HG02763 (cell line): ENCODE results near the gene SCLT1.
"Not testable (repeated sequence)": the region's sequence is repeated elsewhere in the genome, so short reads cannot be mapped to it uniquely, and the experiment has no call there.

Experiments used
- ATAC-seq: cut with Tn5 transposase; IDR thresholded peaks from one replicate; pipeline ENCODE4 v1.9.1; 2021; ENCODE audit warnings: mild to moderate bottlenecking, moderate library complexity; ENCODE audit not compliant: unreplicated experiment

SCLT1 gene

GRCh38 chr4:129077326-129077725 is 16.0 kb downstream of the SCLT1 start:
- no peak for ATAC-seq

GRCh38 chr4:129069537-129069936 is 23.8 kb downstream of the SCLT1 start:
- not testable (repeated sequence) for ATAC-seq

GRCh38 chr4:129064717-129065116 is 28.6 kb downstream of the SCLT1 start:
- ATAC-seq = no peak

GRCh38 chr4:129063640-129064039 is 29.7 kb downstream of the SCLT1 start:
- ATAC-seq = no peak

GRCh38 chr4:129062580-129062979 is 30.8 kb downstream of the SCLT1 start:
- ATAC-seq = no peak

- no peak for ATAC-seq
Observed at GRCh38 chr4:129059028-129059427, 34.3 kb downstream of the SCLT1 start.

- no peak for ATAC-seq
Observed at GRCh38 chr4:129046055-129046959, 47.0 kb downstream of the SCLT1 start.

- ATAC-seq = no peak
Observed at GRCh38 chr4:129043523-129043922, 49.8 kb downstream of the SCLT1 start.

- no peak for ATAC-seq
Observed at GRCh38 chr4:129040471-129040870, 52.9 kb downstream of the SCLT1 start.

GRCh38 chr4:129037093-129037492 is 56.2 kb downstream of the SCLT1 start:
- ATAC-seq = no peak

- ATAC-seq = no peak
Observed at GRCh38 chr4:129014566-129015509, 78.5 kb downstream of the SCLT1 start.

GRCh38 chr4:129008096-129008495 is 85.2 kb downstream of the SCLT1 start:
- no peak for ATAC-seq

- no peak for ATAC-seq
Observed at GRCh38 chr4:128986908-128987307, 106.4 kb downstream of the SCLT1 start.

GRCh38 chr4:128986019-128986418 is 107.3 kb downstream of the SCLT1 start:
- no peak for ATAC-seq

GRCh38 chr4:128983771-128984485 is 109.4 kb downstream of the SCLT1 start:
- no peak for ATAC-seq

GRCh38 chr4:128981377-128981776 is 112.0 kb downstream of the SCLT1 start:
- no peak for ATAC-seq

- no peak for ATAC-seq
Observed at GRCh38 chr4:128980816-128981326, 112.5 kb downstream of the SCLT1 start.

GRCh38 chr4:128979934-128980333 is 113.4 kb downstream of the SCLT1 start:
- ATAC-seq = no peak

GRCh38 chr4:128978985-128979384 is 114.4 kb downstream of the SCLT1 start:
- ATAC-seq = no peak

- ATAC-seq = no peak
Observed at GRCh38 chr4:128974136-128974581, 119.2 kb downstream of the SCLT1 start.

- no peak for ATAC-seq
Observed at GRCh38 chr4:128973384-128973783, 120.0 kb downstream of the SCLT1 start.
